Kidney epithelial cell (primary cell): ENCODE results near the gene C15orf40. TPM values are rescaled to one million over a fixed set of nuclear protein-coding genes. Genes with fewer than 3 reads are reported as not detected.
"Not testable (repeated sequence)": the region's sequence is repeated elsewhere in the genome, so short reads cannot be mapped to it uniquely, and the experiment has no call there.

Experiments
- DNase-seq: peaks from one replicate; pipeline ENCODE4 v3.0.0-alpha.2; 2010; ENCODE audit warnings: low read depth
- H3K27me3 ChIP-seq: 2 replicates; pipeline ENCODE4 v1.6.0; 2011; ENCODE audit warnings: low read length; ENCODE audit not compliant: control insufficient read depth, insufficient read depth
- H3K36me3 ChIP-seq: 2 replicates; pipeline ENCODE4 v1.5.1; 2011; ENCODE audit warnings: low read length; ENCODE audit not compliant: control insufficient read depth, insufficient read depth
- H3K4me3 ChIP-seq: 2 replicates; pipeline ENCODE4 v1.5.1; 2011; ENCODE audit warnings: low read depth, mild to moderate bottlenecking, control low read depth, low read length
- total RNA-seq: library from RNA; depleted of rRNA; stranded (reverse); fragments of >200 nt; gene quantifications from 2 replicates; pipeline ENCODE4 v1.2.3, GENCODE V29; 2015
- TF ChIP-seq, protein P1 (sequence below): IDR thresholded peaks from 2 replicates; pipeline ENCODE4 v1.5.1; 2011; ENCODE audit warnings: mild to moderate bottlenecking, moderate library complexity, low read length, control low read depth, inconsistent platforms; ENCODE audit not compliant: insufficient read depth, poor library complexity, severe bottlenecking

C15orf40 gene
- total RNA-seq, 1 donor from 2014 or later, result 9.9 TPM

DNA sequence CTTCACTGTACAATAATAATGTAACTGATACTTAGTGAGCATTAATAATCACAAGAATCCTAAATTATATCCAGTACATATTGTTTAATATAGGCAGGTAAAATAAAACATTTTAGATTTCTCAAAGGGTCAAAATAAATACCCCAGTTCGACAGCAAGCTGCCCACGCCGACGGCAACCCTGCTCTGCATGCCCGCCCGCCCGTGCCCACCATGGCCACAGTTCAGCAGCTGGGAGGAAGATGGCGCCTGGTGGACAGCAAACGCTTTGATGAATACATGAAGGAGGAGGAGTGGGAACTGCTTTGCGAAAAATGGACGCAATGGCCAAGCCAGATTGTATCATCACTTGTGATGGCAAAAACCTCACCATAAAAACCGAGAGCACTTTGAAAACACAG lies 32.7 kb upstream of the C15orf40 start:
- Histone ChIP-seq H3K36me3 (no peaks in the 10 kb centered on the region), H3K4me3 (no peak overlapping the region), H3K27me3 (no peaks in the 10 kb centered on the region)
- TF ChIP-seq, protein P1, sequence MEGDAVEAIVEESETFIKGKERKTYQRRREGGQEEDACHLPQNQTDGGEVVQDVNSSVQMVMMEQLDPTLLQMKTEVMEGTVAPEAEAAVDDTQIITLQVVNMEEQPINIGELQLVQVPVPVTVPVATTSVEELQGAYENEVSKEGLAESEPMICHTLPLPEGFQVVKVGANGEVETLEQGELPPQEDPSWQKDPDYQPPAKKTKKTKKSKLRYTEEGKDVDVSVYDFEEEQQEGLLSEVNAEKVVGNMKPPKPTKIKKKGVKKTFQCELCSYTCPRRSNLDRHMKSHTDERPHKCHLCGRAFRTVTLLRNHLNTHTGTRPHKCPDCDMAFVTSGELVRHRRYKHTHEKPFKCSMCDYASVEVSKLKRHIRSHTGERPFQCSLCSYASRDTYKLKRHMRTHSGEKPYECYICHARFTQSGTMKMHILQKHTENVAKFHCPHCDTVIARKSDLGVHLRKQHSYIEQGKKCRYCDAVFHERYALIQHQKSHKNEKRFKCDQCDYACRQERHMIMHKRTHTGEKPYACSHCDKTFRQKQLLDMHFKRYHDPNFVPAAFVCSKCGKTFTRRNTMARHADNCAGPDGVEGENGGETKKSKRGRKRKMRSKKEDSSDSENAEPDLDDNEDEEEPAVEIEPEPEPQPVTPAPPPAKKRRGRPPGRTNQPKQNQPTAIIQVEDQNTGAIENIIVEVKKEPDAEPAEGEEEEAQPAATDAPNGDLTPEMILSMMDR, result no peak
- DNase-seq, result no peak

DNA sequence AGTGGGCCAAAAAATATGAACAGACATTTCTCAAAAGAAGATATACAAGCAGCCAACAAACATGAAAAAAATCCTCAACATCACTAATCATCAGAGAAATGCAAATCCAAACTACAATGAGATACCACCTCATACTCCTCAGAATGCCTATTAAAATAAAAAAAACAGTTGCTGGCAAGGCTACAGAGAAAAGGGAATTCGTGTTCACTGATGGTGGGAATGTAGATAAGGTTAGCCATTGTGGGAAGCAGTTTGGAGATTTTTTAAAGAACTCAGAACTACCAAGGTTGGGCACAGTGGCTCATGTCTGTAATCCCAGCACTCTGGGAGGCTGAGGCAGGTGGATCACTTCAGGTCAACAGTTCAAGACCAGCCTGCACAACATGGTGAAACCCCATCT lies 27.8 kb upstream of the C15orf40 start:
- TF ChIP-seq, protein P1, result no peak
- H3K4me3 ChIP-seq, result no peak overlapping the region
- DNase-seq, result no peak
- no peaks in the 10 kb centered on the region for H3K27me3 ChIP-seq
- no peaks in the 10 kb centered on the region for H3K36me3 ChIP-seq

DNA sequence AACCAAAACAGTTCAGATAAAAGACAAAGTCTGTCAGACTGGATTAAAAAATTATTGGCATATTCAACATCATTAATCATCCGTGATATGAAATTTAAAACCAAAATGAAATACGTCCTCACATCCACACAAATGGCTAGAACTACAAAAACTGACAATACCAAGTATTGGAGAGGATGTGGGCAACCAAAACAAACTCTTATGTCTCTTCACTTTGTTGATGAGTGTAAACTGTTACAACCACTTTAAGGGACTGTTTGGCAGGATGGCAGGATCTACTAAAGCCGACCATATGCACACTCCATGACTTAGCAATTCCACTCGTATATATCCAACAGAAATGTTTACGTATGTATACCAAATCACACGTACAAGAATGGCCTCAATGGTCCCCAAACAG lies 24.8 kb upstream of the C15orf40 start:
- no peak for DNase-seq
- no peaks in the 10 kb centered on the region for H3K36me3 ChIP-seq
- H3K27me3 ChIP-seq, result no peaks in the 10 kb centered on the region
- H3K4me3 ChIP-seq, result no peak overlapping the region
- TF ChIP-seq, protein P1, result no peak

DNA sequence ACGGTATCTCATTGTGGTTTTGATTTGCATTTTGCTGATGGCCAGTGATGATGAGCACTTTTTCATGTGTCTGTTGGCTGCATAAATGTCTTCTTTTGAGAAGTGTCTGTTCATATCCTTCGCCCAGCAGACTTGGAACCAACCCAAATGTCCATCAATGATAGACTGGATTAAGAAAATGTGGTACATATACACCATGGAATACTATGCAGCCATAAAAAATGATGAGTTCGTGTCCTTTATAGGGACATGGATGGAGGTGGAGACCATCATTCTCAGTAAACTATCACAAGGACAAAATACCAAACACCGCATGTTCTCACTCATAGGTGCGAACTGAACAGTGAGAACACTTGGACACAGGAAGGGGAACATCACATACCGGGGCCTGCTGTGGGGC lies 19.8 kb upstream of the C15orf40 start:
- H3K4me3 ChIP-seq, DNase-seq, H3K27me3 ChIP-seq, H3K36me3 ChIP-seq: not testable (repeated sequence)

DNA sequence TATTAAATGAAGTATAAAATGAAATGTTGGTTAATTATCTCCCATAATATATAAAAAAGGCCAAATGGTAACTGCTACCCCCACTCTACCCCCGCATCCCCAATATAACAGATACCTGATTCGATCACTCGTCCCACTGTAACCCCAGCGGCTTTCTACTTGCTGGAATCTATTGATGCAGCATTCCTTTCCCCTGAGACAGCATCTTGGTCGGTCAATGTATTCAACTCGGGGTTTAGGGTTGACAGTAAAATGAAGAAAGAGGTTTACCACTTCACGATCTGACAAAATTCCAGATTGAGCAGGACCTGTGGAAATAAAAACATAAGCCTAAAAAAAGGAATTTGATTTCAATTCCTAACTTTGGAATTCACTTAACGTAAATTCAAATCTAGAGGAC lies 18.6 kb upstream of the C15orf40 start:
- Histone ChIP-seq H3K4me3 (no peak overlapping the region), H3K36me3 (peaks cover 1% of the 10 kb centered on the region), H3K27me3 (no peaks in the 10 kb centered on the region)
- TF ChIP-seq, protein P1, result no peak
- no peak for DNase-seq

DNA sequence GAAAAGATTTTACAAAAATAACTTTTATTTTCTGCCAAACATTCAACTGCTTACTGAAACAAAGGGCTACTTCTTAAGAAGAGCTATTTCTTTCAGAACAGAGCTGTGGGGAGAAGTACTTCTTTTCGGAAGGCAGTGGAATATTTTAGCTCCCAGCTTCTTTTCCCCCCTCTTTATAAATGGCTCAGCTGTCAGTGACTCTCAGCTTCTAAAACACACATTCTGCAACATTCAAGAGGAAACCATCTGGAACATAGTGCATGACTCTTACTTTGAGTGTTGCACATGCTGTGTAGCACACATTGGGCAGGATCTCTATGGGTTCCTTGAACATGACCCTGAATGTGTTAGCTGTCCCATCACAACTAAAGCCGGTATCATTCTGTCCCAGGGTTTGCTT lies 7.0 kb upstream of the C15orf40 start:
- TF ChIP-seq, protein P1, result no peak
- H3K27me3 ChIP-seq, result no peaks in the 10 kb centered on the region
- H3K4me3 ChIP-seq, result no peak overlapping the region
- DNase-seq, result no peak
- peaks cover 2% of the 10 kb centered on the region for H3K36me3 ChIP-seq
